ENCODE measurements around the gene GCSAM. TPM values are rescaled to one million over a fixed set of nuclear protein-coding genes. Genes with fewer than 3 reads are reported as not detected.

GCSAM gene
- total RNA-seq, 1 experiment from 2014 or later: not detected

DNA sequence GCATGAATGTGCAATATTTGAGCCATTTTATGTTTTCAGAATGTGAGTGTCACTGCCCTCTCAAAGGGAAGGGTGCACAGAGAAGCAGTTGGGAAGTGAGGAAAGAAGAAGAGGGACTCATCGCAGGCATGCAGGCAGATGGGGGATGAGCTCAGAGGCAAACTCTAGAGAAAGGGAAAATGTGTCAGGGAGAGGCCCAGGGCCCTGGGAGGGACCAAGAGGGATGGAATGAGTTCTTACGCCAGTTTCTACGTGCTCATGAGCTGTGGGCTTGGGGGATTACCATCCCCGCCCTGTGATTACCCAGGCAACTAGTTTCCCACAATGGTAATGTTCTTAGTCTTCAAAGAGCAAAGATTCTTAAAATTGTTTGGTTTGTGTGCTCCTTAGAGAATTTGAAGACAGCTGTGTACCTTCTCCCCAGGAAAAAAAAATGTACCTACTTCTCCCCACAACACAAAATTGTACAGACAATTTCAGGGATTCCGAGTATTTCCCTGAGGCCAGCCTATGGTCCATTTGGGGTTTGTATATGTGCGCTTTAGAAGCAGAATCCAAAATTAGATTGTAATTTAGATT lies 17.8 kb downstream of the GCSAM start:
- no peaks in the 10 kb centered on the region for H4K20me1 ChIP-seq (ENCODE audit: control insufficient read depth, insufficient read depth, insufficient read length)
- Mint-ChIP-seq H3K36me3 (ENCODE audit: insufficient read depth in 1 of 3, low read depth in 3 of 3) (peaks cover 10 to 19% (median 14%) of the 10 kb centered on the region in 3 experiments; a peak in 4 of 7 replicates), H3K9me3 (no peaks in the 10 kb centered on the region), H3K27ac (peak overlapping the region in 1 of 3 experiments; percentile 77; a peak in 3 of 7 replicates), H3K4me3 (no peak overlapping the region), H3K4me1 (peaks cover 26 to 29% of the 10 kb centered on the region in 2 experiments), H3K27me3 (ENCODE audit: low read depth) (no peaks in the 10 kb centered on the region)
- H3K9ac ChIP-seq (ENCODE audit: extremely low read depth, insufficient read length, low read length): no peak overlapping the region
- H3K4me1 ChIP-seq (ENCODE audit: insufficient read depth, low read length): no peaks in the 10 kb centered on the region
- no peak for DNase-seq
- no peaks in the 10 kb centered on the region for H3K23me2 ChIP-seq (ENCODE audit: insufficient read length, low read depth, low read length, poor library complexity, severe bottlenecking)
- no peak overlapping the region for H2AK5ac ChIP-seq (ENCODE audit: insufficient read length, low read length)
- no CpG with 5 or more reads among the region's 6 CpGs for WGBS (ENCODE audit: extremely low coverage, insufficient read length, low lambda C conversion rate)
- no peak overlapping the region for H4K91ac ChIP-seq (ENCODE audit: insufficient read length, low read depth, low read length)
- no peak overlapping the region for H2AFZ ChIP-seq (ENCODE audit: low read length)
- TF ChIP-seq, protein P1, sequence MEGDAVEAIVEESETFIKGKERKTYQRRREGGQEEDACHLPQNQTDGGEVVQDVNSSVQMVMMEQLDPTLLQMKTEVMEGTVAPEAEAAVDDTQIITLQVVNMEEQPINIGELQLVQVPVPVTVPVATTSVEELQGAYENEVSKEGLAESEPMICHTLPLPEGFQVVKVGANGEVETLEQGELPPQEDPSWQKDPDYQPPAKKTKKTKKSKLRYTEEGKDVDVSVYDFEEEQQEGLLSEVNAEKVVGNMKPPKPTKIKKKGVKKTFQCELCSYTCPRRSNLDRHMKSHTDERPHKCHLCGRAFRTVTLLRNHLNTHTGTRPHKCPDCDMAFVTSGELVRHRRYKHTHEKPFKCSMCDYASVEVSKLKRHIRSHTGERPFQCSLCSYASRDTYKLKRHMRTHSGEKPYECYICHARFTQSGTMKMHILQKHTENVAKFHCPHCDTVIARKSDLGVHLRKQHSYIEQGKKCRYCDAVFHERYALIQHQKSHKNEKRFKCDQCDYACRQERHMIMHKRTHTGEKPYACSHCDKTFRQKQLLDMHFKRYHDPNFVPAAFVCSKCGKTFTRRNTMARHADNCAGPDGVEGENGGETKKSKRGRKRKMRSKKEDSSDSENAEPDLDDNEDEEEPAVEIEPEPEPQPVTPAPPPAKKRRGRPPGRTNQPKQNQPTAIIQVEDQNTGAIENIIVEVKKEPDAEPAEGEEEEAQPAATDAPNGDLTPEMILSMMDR (conservative IDR thresholded peaks at IDR 0.05): no peak
- no peak overlapping the region for H3K4me2 ChIP-seq (ENCODE audit: insufficient read depth, insufficient read length, low read length)
- H3K18ac ChIP-seq (ENCODE audit: insufficient read length, low read depth, low read length): no peak overlapping the region
- H3K9me3 ChIP-seq (ENCODE audit: control insufficient read depth, low read depth, low read length): no peaks in the 10 kb centered on the region
- no peak overlapping the region for H3K27ac ChIP-seq (ENCODE audit: insufficient read length, low read depth, low read length)
- H2BK15ac ChIP-seq (ENCODE audit: low read depth, low read length): no peak overlapping the region
- no peak overlapping the region for H3K56ac ChIP-seq (ENCODE audit: insufficient read length, low read depth, low read length)
- H4K8ac ChIP-seq (replicated peaks; ENCODE audit: insufficient read length, low read depth, low read length): no peak overlapping the region
- H3K4ac ChIP-seq (ENCODE audit: low read depth, low read length): no peak overlapping the region
- H3T11ph ChIP-seq (ENCODE audit: low read length): no peak overlapping the region
- H2BK5ac ChIP-seq (ENCODE audit: insufficient read length, low read length): no peak overlapping the region
- no peak overlapping the region for H3K23ac ChIP-seq (ENCODE audit: insufficient read length, low read depth, low read length)
- no peaks in the 10 kb centered on the region for H3K27me3 ChIP-seq (ENCODE audit: insufficient read depth, low read length)
- H2BK12ac ChIP-seq (ENCODE audit: insufficient read length, low read depth, low read length): no peak overlapping the region
- H3K79me2 ChIP-seq (ENCODE audit: insufficient read depth, low read length): no peaks in the 10 kb centered on the region
- no peak overlapping the region for H2BK20ac ChIP-seq (ENCODE audit: low read depth, low read length, poor library complexity, severe bottlenecking)
- H4K5ac ChIP-seq (ENCODE audit: insufficient read length, low read depth, low read length): no peak overlapping the region
- H2BK120ac ChIP-seq (ENCODE audit: low read depth, low read length, poor library complexity, severe bottlenecking): no peak overlapping the region
- H3K14ac ChIP-seq (ENCODE audit: insufficient read depth, low read length): no peak overlapping the region
- H3K79me1 ChIP-seq (ENCODE audit: insufficient read depth, low read depth, low read length, poor library complexity, severe bottlenecking): no peaks in the 10 kb centered on the region
